22Rv1 (cell line): ENCODE measurements around the gene MYCBPAP.

ENCODE experiments used
- H3K27ac ChIP-seq: fragments of 450-650 bp; 2 replicates; pipeline ENCODE4 v1.5.1; 2017
- CTCF ChIP-seq: fragments of 450-650 bp; IDR thresholded peaks from 2 replicates; pipeline ENCODE4 v1.5.1; 2017; ENCODE audit warnings: mild to moderate bottlenecking
- ZFX ChIP-seq: fragments of 450-650 bp; IDR thresholded peaks from 2 replicates; pipeline ENCODE4 v1.6.1; 2017; ENCODE audit warnings: antibody characterized with exemption, borderline replicate concordance

MYCBPAP gene

GRCh38 chr17:50535407-50535806, 27.2 kb downstream of the MYCBPAP start:
- peak overlapping the region; percentile 98 for H3K27ac ChIP-seq
- no peak for TF ChIP-seq CTCF
- no peak for TF ChIP-seq ZFX

GRCh38 chr17:50536683-50537646, 28.7 kb downstream of the MYCBPAP start:
- H3K27ac ChIP-seq, result peak overlapping the region; percentile 100; the same call in 1 of the 2 replicates
- no peak for TF ChIP-seq CTCF
- TF ChIP-seq ZFX, result no peak

- TF ChIP-seq ZFX (no peak), CTCF (no peak)
- peak overlapping the region; percentile 100 for H3K27ac ChIP-seq
Observed at GRCh38 chr17:50537721-50538548, 29.7 kb downstream of the MYCBPAP start.

- H3K27ac ChIP-seq, result peak overlapping the region; percentile 100
- no peak for TF ChIP-seq ZFX
- no peak for TF ChIP-seq CTCF
Observed at GRCh38 chr17:50538549-50539410, 30.5 kb downstream of the MYCBPAP start.

GRCh38 chr17:50539762-50540559, 31.7 kb downstream of the MYCBPAP start:
- TF ChIP-seq CTCF (no peak), ZFX (no peak)
- peak overlapping the region; percentile 100 for H3K27ac ChIP-seq

- peak overlapping the region; percentile 100 for H3K27ac ChIP-seq
Observed at GRCh38 chr17:50540560-50541401, 32.5 kb downstream of the MYCBPAP start.

More at GRCh38 chr17:50540560-50541401, 32.5 kb downstream of the MYCBPAP start:
- TF ChIP-seq CTCF (no peak), ZFX (no peak)
